Astrocyte of the hippocampus (primary cell): ENCODE measurements around the gene ZNF112.
"Not testable (repeated sequence)": the region's sequence is repeated elsewhere in the genome, so short reads cannot be mapped to it uniquely, and the experiment has no call there.

Experiments used
- DNase-seq: peaks from one replicate; pipeline ENCODE4 v3.0.0; 2011; ENCODE audit warnings: low read depth, low spot score

The ZNF112 gene

DNA sequence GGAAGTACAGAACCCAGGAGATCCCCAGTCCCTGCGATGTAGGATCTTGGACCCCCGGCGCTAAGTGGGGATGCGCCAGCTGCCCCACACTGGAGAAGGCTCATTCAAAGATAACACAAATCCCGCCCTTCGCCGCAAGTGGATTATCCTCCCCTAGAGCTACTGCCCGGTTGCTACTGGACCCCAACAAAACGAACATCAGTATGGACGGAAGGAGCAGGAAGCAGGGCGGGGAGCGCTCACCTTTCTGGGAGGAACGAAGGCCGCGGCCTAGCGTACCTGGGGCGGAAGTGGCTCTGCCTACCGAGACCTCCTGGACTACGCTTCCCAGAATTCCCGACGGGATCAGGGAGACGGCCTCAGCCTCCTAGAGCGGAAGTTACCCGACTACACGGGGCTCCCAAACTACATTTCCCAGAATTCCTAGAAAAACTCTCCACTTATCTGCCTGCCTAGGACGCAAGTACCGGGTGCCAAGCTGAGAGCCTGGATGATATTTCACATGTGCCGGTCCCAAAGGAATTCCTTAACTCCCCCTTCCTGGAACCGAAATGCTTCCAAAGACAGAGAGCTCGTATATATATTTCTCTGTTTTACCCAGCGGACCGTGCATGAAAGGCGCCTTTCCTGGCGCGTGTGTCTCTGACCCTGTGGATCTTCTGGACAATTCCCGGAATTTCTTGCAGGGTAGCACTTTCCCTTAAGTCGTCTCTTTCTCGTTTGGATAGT lies at the start of gene ZNF112:
ZNF112 (minus strand) TSS at position 298 of the 729 bp plus-strand sequence. CDS start 16,141 bp downstream, outside the sequence.
- DNase-seq = peak; percentile 95

DNA sequence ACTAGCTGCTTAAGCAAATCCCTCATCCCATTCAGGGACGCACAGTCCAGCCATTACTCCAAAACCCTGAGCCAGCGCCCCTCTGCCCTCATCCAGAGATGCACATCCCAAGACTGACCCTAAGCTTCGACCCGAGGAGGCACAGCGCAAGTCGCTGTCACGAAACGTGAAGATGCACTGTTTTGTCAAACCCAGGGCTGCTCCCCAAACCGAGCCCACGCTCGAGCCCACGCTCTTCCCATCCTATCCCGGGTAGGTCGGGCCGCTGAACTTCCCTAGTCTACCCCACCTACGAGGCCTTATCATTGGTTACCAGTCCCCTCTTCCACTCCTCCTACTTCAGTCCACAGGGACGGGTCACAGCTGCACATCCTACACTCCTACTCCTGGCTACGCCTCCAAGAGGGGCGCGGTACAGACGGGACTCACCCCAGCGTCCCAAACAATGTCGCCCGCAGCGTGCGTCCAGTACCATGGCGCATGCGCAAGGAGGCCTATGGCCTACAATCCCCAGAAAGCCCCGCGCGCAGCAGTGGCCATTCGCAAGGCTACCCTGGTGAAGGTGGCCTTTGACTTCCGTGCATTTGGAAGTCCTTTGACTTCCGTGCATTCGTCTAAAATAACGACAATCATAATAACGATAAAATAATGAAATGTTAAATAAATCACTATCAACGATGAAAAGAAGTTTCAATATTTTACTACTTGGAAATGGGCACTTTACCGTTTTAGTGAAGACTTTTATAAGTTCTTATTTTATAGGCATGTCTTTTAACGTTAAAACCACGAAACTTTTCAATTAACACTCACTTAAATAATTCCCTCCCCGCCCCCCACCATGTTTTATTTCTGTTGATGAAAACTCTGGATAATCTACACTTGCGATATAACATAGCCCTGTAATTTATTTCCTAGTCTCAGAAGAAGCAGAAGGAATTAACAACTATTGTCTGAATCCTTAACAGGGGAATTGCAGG lies 44.9 kb upstream of the ZNF112 start, which contains the start of gene ZNF285:
ZNF285 (minus strand) TSS at position 470 of the 977 bp plus-strand sequence. CDS start 4,395 bp downstream, outside the sequence.
- DNase-seq = peak; percentile 98

DNA sequence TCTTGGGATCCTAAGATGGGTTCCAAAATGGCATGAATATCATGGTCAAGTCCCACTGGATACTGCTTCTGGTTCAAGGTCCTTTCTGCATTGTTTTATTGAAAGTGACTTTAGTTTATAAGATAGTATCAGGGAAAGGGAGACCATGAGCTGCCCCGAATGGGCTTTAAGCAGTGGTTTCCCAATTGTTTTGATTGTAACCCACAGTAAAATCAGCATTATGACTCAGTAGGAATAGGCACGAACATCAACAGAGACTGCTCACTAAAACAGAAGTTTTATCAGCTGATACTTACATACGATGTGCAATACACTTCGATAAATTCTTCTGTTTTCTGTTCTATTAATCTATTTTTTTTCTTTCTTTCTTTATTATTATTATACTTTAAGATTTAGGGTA lies 32.8 kb upstream of the ZNF112 start:
- peak; percentile 37 for DNase-seq

DNA sequence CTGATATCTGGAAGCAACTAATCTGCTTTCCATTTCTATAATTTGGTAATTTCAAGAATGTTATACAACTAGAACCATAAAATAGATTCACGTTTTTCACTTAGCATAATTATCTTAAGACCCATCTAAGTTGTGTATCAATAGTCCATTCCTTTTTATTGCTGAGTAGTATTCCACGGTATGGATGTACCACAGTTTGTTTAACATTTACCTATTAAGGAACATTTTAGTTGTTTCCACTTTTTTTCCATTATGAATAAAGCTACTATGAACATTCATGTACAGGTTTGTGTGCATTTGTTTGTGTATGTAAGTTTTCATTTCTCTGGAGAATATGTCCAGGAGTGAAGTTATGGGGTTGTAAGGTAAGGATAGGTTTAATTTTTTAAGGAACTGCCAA lies 18.3 kb upstream of the ZNF112 start:
- no peak for DNase-seq

DNA sequence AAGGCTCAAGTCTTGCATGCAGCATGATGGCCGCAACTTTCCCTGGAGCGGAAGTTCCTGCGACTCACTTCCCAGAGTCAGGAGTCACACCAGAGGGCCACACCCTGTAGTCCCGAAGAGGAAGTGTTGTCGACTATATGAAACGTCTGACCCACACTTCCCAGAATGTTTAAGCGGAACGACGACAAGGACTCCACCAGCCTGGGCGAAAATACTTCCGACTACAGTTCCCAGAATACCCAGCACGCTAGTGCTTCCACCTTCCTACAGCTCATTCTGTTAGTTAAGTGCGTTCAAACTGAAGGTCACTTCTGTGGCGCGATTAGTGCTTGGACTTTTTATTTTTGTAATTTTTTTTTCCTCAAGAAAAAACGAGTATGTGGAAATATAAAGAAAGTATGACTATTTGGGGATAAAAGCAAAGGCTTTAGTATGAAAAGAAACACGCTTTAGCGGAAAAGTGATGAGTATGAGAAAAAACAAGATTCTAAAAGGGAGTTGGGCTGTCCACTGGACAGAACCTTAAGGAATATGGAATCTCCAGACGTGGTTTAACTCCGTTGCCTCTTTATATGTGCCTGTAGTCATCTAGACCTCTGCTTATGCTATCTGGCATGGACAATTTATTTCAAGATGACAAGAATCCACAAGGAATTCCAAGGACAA lies 15.5 kb upstream of the ZNF112 start:
- DNase-seq = no peak

DNA sequence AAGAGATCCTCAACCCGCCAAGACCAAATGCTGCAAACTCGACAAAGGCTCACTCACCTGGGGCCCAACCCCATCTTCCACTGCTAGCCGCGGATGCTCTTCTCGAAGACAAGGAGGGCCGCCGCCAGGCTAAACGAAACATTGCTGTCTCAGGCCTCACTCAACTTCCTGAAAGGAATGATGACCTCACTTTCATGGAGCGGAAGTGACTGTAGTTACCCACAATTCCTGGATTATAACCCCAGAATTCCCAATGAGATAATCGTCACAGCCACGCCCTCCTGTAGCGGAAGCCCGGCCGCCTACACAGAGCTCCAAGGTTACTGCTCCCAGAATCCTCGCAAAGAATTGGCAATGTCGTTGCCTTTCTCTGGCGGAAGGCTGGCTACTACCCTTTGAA lies 10.5 kb upstream of the ZNF112 start:
- no peak for DNase-seq

DNA sequence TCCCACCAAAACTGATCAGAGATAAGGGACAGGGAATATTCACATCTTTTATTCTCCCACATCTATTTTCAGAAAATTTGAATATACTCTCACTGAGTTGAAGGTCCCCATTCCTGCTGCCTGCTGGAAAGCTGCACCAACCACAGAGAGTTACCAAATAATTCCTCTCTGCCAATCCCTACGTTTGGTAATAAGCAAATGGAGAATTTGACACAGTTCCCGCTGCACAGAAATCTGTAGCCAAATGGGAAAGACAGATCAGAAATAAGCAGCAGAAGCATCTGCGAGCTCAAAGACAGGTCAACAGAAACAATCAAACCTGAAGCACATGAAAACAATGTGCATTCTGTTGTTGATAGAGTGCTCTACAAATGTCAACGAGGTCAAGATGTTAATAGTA lies 9.9 kb downstream of the ZNF112 start:
- DNase-seq = peak; percentile 37

DNA sequence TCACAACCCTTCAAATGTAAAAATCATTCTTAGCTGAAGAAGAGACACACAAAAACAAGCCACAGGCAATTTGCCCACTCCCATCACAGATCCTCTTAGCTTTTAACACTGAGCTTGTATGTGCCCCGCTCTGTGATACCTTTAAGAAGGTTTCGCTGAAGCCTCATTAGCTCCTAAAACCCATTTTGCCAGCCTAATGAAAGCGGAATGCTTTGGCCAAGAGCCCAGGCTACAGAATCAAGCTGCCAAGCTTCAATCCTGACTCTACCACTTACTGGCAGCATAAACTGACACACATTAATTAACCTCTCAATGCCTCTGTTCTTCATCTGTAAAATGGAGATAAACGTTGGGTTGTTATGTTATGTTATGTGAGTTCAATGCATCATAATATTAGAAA lies 10.5 kb downstream of the ZNF112 start:
- peak; percentile 84 for DNase-seq

DNA sequence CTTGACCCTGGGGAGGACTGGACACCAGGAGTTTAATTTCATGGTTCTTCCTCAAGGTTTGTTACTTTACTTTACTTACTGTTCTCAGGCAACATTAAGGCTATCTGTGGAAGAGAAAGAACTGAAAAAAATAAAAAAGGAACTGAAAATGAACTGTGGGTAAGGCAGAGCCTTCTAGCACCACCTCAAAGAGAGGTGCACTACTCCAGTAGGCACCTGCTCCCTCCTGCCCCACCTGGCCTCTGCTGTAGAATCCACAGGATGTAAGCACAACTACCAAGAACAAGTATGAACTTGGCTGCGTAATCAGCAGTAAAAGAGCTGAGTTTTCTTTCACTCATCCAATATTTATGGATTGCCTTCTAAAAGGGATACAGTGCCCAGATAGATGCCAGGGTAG lies 12.2 kb downstream of the ZNF112 start:
- no peak for DNase-seq

DNA sequence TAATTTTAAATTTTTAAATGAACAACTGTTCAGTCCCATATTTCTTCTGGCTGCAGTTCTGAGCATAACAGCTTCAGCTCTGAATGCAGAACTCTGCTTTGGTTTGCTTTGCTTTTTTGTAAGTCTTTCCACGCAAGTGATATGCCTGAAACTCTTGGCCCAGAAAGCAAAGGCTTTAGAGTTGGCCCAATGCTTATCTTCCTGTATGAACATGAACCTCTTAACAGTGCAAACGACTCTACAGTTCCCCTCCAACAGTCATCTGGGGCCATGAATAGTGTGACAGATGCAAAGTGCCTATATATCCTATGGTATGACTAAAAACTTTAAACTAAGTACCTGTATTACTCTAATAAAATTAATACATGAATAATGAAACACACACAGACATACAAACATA lies 14.7 kb downstream of the ZNF112 start:
- DNase-seq = no peak

DNA sequence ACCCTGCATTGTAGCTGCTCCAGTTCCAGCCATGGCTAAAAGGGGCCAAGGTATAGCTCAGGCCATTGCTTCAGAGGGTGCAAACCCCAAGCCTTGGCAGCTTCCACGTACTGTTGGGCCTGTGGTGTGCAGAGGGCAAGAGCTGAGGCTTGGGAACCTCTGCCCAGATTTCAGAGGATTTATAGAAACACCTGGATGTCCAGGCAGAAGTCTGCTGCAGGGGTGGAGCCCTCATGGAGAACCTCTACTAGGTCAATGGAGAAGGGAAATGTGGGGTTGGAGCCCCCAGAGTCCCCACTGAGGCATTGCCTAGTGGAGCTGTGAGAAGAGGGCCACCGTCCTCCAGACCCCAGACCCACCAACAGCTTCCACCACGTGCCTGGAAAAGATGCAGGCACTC lies 21.8 kb downstream of the ZNF112 start:
- not testable (repeated sequence) for DNase-seq

DNA sequence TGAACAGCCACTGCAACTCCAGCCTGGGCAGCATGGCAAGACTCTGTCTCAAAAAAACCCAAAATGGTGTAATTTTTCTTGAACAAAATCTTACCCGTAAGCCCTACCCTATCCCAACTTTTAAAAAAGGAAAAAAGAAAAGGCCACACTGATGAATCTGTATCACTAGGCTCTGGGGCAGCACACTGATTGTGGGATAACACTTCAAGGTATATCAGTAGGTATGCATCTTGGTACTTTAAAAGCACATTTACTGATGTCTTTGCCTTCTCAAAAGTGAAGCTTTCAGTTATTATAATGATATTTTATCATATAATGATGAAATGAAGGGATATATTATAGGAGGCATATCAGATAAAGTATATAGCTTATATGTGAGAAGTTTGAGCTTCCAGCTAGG lies 24.3 kb downstream of the ZNF112 start:
- no peak for DNase-seq

DNA sequence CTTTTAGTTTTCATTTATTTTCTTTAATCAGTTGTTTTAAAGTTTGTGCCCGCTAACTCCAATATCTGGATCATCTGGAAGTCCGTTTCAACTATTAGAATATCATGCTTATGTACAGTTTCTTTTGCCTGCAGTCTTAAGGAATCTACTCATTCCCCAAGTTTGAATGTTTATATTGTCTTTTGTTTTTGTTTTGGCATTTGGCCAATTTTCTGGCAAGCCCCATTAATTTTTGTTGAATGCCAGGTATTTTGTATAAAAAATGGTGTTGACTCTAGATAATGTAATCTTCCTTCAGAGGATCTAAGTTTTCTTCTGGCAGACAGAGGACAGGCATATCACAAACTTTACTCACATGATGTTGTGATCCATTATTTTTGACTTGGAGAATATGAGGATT lies 40.6 kb downstream of the ZNF112 start:
- DNase-seq = peak; percentile 4

DNA sequence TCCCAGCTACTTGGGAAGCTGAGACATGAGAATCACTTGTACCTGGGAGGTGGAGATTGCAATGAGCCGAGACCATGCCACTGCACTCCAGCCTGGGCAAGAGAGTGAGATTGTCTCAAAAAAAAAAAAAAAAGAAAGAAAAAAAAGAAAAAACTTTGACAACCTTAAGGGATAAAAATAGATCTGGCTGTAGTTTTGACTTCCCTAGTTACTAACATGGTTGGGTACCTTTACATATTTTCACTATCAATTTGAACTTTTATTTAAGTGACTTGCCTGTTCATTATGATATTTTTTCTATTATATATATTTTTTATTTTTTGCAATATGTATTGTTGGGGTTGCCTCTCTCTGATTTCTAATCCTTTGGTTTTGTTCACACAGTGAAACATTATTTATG lies 43.2 kb downstream of the ZNF112 start:
- DNase-seq = no peak

DNA sequence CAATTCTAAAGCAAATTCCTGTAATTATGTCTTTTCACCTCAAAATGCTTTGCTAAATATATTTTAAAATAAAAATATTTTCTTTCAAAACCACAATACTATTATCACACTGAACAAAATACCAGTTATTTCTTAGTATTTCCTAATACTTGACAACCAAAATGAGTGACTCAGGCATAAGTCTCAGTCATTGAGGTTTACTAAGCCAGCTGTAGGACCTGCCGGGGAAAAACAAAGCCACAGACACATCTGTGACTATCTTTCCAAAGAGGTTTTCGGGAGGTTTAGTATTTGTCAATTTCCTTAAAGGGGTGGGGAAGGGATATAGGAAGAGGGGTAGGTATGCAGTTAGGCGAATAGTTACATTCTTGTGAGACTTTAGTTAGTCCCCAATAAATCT lies 48.5 kb downstream of the ZNF112 start:
- DNase-seq = no peak

DNA sequence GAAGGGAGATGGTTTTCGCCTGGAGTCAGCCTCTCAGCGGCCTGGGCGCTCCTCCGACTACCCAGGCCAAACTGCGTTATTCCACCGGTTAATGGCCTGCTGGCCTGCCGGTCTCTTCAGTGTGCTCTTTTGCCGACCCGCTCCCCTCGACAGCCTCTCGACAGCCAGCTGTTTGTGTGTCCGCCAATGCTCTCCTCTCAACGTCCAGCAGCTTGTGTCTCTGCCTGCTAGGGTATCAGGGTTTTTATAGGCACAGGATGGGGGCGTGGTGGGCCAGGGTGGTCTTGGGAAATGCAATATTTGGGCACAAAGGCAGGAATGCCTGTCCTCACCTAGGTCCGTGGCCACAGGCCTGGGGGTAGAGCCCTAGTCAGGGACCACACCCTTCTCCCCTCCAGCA lies 50.2 kb downstream of the ZNF112 start:
- no peak for DNase-seq

DNA sequence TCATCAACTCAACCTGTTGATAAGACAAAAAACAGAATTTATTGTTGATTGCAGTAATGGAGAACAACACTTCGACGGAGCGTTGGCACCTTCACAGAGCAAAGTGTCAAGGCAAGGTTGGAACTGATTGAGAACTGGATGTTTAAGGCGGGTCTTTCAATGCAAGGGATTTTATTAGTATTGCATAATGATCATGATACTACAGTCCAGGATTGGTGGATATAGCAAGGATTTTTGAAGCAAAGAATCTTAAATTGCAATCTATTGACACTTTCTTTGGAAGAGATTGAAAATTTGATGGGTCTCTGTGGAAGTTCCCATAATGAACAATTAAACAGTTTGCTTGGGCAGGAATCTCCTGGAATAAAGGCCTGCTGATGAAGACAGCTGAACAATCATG lies 51.0 kb downstream of the ZNF112 start:
- no peak for DNase-seq

DNA sequence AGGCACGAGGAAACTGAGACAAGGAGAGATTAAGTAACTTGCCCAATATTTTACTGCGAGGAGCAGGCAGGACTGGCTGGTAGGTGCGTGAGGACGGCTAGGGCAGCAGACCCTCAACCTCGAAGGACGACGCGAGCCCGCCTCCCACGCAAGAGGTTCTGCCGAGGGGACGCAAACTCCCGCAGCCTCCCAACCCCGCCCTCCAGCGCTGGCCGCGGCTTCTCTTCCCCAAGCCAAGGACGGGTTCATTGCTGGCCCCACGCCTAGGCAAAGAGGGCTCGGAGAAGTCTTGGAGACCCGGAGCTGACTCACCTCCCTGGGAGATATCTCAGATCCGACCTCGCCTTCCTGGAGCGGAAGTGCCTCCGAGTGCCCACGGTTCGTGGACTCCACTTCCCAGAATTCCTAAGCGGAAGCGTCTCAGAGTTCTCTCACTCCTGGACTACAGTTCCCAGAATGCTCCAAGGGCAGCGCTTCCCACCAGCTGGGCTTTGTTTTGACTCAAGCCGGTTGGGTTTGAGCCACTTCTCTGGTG lies 51.8 kb downstream of the ZNF112 start, which contains the start of gene ZNF235:
ZNF235 (minus strand) TSS at position 367 of the 535 bp plus-strand sequence. CDS start 1,621 bp downstream, outside the sequence.
- DNase-seq = peak; percentile 99

DNA sequence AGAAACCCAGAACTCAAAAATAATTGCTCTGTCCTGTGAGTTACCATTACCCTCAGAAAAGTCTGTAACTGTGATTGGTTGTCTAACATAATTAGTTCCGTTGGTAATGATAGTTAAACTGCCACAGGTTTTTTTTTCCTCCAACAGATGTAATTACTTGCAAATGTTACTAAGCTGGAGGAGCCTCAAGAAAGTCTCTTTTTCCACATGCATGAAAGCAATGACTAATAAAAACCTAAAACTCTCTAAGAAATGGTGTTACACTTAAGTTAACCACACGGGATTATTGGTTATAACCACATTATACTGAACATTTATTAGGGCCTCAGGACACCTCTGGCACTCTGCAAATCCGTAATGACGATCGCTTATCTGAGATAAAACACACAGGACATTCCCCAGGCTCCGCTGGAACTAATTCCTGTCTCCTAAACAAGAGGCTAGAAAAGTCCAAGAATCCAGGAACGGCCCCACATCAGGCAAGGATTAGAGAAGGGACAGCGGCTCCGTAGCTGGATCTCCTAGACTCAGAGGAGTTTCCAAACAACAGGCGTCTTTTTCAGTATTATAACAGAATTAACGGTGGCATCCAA lies 52.4 kb downstream of the ZNF112 start:
- DNase-seq = peak; percentile 57

DNA sequence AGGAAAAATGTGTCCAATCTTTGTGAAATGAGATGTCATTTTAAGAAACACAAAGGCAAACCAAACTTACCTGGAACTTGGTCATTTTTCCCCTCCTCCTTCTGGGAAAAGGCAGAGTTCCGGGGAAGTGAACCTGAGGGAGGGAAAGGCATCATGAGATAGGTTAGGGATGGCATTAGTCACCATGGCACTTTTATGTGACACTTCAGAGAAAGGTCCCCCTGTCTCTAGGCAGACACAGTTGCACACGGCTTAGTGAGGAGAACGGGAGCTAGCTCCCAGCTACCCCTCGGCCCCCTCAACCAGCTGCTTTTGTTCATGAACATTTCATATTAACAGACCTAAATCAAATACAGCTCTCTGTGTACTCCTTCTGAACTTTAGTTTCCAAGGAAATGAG lies 53.2 kb downstream of the ZNF112 start:
- DNase-seq = peak; percentile 5

DNA sequence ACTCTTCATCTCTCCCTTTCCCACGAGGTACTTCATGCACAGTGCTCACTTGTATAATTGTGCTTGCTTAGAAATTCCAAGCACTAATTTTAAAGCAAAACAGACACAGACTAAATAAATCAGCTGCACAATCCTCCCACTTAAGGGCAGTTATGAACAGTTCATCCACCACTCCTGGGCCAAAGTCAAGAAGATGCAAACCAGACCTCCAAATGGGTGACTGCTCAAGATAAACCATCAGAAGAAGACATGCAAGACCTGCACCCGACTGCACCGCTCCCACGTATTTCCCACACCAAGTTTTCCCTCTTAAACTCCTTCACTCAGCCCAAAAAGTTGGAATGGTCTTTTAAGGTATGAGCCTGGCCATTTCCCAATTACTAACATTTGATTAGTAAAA lies 71.5 kb downstream of the ZNF112 start:
- DNase-seq = no peak
